ENCODE data around the gene INTS11. TPM values are rescaled to one million over a fixed set of nuclear protein-coding genes. Genes with fewer than 3 reads are reported as not detected.

INTS11 gene
- total RNA-seq, 1 donor from 2014 or later: 66.3 TPM

DNA sequence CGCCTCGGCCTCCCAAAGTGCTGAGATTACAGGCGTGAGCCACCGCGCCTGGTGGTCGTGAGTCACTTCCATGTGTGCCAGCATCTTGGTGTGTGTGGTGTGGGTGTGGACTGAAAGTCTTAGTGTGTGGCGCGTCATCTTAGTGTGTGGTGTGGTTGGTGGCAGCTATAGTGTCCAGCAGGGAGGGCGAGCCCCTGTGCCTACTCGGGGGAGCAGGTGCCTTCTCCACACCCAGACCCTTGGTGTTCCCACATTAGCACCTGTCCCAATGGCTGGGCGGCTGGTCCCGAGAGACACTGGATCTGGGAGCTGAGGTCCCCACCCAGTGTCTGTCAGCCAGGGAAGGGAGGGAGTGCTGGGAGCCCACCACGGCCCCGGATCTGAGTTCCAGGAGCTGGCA, 41.5 kb downstream of the INTS11 start:
- TF ChIP-seq, protein P1, sequence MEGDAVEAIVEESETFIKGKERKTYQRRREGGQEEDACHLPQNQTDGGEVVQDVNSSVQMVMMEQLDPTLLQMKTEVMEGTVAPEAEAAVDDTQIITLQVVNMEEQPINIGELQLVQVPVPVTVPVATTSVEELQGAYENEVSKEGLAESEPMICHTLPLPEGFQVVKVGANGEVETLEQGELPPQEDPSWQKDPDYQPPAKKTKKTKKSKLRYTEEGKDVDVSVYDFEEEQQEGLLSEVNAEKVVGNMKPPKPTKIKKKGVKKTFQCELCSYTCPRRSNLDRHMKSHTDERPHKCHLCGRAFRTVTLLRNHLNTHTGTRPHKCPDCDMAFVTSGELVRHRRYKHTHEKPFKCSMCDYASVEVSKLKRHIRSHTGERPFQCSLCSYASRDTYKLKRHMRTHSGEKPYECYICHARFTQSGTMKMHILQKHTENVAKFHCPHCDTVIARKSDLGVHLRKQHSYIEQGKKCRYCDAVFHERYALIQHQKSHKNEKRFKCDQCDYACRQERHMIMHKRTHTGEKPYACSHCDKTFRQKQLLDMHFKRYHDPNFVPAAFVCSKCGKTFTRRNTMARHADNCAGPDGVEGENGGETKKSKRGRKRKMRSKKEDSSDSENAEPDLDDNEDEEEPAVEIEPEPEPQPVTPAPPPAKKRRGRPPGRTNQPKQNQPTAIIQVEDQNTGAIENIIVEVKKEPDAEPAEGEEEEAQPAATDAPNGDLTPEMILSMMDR (IDR thresholded peaks at IDR 0.05; ENCODE audit: insufficient read depth, low read length, severe bottlenecking): no peak
- no peak for DNase-seq (ENCODE audit: low read depth)
- Histone ChIP-seq H3K4me3 (ENCODE audit: low read depth, low read length) (no peak overlapping the region), H3K27me3 (ENCODE audit: control insufficient read depth, insufficient read depth, low read length) (no peaks in the 10 kb centered on the region), H3K36me3 (ENCODE audit: control insufficient read depth, insufficient read depth, low read length) (no peaks in the 10 kb centered on the region)
- no peak for FAIRE-seq

DNA sequence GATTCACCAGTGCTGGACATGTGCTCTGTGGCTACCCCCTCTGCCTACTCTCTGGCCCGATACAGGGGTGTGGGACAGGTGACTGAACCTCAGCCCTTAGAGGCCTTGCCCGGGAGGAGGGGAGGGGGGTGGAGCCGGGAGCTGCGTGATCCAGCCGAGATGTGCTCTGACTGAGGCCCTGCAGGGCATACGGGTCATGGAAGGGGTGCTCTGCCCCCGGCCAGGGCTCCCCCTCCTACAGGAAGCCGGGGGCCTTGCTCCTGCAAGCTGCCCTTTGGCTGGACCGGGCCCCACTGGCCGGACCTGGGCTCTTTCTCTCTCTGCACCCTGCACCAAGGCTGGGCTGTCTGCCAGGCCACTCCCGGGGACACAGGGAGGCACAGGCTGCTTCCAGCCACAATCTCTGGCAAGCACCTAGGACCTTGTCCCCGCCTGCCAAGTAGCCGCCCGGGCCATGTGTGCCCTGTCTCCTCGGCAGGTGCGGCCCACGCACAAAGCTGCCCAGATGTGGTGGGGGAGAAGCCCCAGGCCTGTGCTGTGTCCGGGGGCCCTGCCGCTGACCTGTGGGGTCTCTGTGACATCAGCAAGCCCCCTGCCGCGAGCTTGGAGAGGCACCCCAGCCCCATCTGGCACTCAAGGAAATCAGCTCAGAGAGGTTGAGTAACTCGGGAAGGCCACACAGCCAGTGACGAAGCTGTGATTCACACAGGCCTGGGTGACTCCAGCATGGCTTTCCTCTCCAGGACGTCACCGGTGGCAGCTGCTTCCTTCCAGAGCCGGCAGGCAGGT, 42.7 kb downstream of the INTS11 start:
- H3K36me3 ChIP-seq (ENCODE audit: control insufficient read depth, insufficient read depth, low read length): no peaks in the 10 kb centered on the region
- TF ChIP-seq, protein P1 (IDR thresholded peaks at IDR 0.05; ENCODE audit: insufficient read depth, low read length, severe bottlenecking): no peak
- DNase-seq (ENCODE audit: low read depth): peak; percentile 76
- H3K4me3 ChIP-seq (ENCODE audit: low read depth, low read length): no peak overlapping the region
- FAIRE-seq: peak; percentile 43
- H3K27me3 ChIP-seq (ENCODE audit: control insufficient read depth, insufficient read depth, low read length): no peaks in the 10 kb centered on the region

DNA sequence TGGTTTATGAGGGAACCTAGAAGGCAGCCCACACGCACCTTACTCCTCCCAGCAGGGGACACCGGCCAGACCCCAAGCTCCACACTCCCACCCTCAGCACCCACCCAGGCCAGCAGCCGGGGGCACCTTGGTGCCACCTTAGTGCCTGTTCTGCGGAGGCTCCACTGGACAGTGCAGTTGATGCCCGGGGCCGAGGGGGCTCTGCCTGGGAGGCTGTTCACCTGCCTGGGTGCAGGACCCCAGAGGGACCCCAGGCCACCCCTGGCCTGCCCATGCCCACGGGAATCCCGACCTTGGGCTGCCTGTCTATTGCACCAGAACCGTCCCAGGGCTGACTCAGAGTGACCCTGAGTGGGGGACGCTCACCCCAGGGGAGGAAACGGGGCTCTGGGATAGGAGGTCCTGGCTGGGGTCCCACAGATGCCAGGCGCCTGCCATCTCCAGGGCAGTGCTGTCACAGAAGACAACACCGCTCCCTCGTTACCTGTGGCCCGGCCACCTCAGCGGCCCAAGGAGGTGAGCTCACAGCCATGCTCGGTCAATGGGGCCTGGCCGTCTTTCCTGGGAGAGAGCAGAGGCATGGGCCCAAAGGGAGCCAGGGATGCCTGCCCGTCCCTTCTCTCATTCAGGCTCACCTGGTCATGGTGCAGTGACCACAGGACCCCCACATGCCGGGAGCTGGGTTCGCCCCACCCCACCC, 43.5 kb downstream of the INTS11 start:
- TF ChIP-seq, protein P1 (IDR thresholded peaks at IDR 0.05; ENCODE audit: insufficient read depth, low read length, severe bottlenecking): no peak
- no peaks in the 10 kb centered on the region for H3K27me3 ChIP-seq (ENCODE audit: control insufficient read depth, insufficient read depth, low read length)
- FAIRE-seq (no peak), DNase-seq (ENCODE audit: low read depth) (no peak)
- no peaks in the 10 kb centered on the region for H3K36me3 ChIP-seq (ENCODE audit: control insufficient read depth, insufficient read depth, low read length)
- no peak overlapping the region for H3K4me3 ChIP-seq (ENCODE audit: low read depth, low read length)

DNA sequence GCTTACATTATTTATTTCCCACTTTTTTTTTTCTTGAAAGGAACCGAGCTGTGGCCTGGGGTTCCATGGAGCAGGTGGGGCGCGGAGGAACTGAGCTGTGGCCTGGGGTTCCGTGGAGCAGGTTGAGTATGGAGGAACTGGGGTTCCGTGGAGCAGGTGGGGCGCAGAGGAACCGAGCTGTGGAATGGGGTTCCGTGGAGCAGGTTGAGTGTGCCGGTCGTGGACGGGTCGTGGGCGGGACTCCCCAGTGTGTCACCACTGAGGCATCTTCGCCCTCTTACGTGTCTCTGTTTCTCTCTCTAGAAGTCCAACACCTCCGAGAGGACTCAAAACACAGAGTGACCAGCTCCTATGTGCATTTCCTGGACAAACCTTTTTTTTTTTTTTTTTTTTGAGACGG, 45.4 kb downstream of the INTS11 start:
- no peak for FAIRE-seq
- TF ChIP-seq, protein P1 (IDR thresholded peaks at IDR 0.05; ENCODE audit: insufficient read depth, low read length, severe bottlenecking): no peak
- no peak for DNase-seq (ENCODE audit: low read depth)

DNA sequence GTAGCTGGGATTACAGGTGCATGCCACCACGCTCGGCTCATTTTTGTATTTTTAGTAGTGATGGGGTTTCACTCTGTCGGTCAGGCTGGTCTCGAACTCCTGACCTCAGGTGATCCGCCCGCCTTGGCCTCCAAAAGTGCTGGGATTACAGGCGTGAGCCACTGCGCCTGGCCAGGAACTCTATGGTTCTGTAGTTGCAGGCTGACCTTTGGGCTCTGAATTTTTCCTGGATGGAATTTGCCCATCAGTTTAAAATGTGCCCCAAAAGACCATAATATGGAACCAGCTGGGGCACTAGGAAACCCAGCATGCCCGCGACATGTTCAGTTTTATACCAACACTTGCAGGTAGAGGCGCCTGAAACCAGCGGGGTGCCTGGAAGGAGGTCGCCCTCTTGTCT, 45.8 kb downstream of the INTS11 start:
- DNase-seq (ENCODE audit: low read depth): no peak
- TF ChIP-seq, protein P1 (IDR thresholded peaks at IDR 0.05; ENCODE audit: insufficient read depth, low read length, severe bottlenecking): no peak
- Histone ChIP-seq H3K4me3 (ENCODE audit: low read depth, low read length) (no peak overlapping the region), H3K27me3 (ENCODE audit: control insufficient read depth, insufficient read depth, low read length) (no peaks in the 10 kb centered on the region), H3K36me3 (ENCODE audit: control insufficient read depth, insufficient read depth, low read length) (no peaks in the 10 kb centered on the region)
- FAIRE-seq: no peak

More for the DNA sequence above, 45.4 kb downstream of the INTS11 start:
- Histone ChIP-seq H3K36me3 (ENCODE audit: control insufficient read depth, insufficient read depth, low read length) (no peaks in the 10 kb centered on the region), H3K27me3 (ENCODE audit: control insufficient read depth, insufficient read depth, low read length) (no peaks in the 10 kb centered on the region), H3K4me3 (ENCODE audit: low read depth, low read length) (no peak overlapping the region)
